GM23338 (cell line): ENCODE data around the gene PNMA6A. TPM values are rescaled to one million over a fixed set of nuclear protein-coding genes. Genes with fewer than 3 reads are reported as not detected.

ENCODE experiments used
- ATAC-seq: fragments of 200-7000 bp; cut with Tn5 transposase; 3 replicates; pipeline ENCODE4 v1.9.1; 2020
- DNase-seq: peaks from one replicate; pipeline ENCODE4 v3.0.0-alpha.2; 2015; ENCODE audit warnings: low spot score
- H2AFZ ChIP-seq: fragments of 200-600 bp; sonication (generic); 2 replicates; pipeline ENCODE4 v1.8.0; 2016; ENCODE audit warnings: antibody characterized with exemption, mild to moderate bottlenecking, moderate library complexity
- H3F3A ChIP-seq: fragments of 200-600 bp; sonication (generic); replicated peaks from 2 replicates; pipeline ENCODE4 v1.8.0; 2017; ENCODE audit warnings: antibody characterized with exemption, mixed run types, low read depth
- H3K27ac ChIP-seq: fragments of 200-600 bp; sonication (generic); 2 replicates; pipeline ENCODE4 v1.6.1; 2016; ENCODE audit warnings: low read depth
- H3K27me3 ChIP-seq: fragments of 200-600 bp; sonication (generic); 2 replicates; pipeline ENCODE4 v1.8.0; 2016; ENCODE audit warnings: mild to moderate bottlenecking, mixed run types, moderate library complexity; ENCODE audit not compliant: insufficient read depth
- H3K36me3 ChIP-seq: fragments of 200-600 bp; sonication (generic); 2 replicates; pipeline ENCODE4 v1.8.0; 2016; ENCODE audit warnings: mild to moderate bottlenecking; ENCODE audit not compliant: insufficient read depth
- H3K4me1 ChIP-seq: fragments of 200-600 bp; sonication (generic); 2 replicates; pipeline ENCODE4 v1.8.0; 2016; ENCODE audit warnings: mild to moderate bottlenecking, moderate library complexity; ENCODE audit not compliant: insufficient read depth
- H3K4me2 ChIP-seq: fragments of 200-600 bp; sonication (generic); 2 replicates; pipeline ENCODE4 v1.7.1; 2017; ENCODE audit warnings: mixed run types
- H3K4me3 ChIP-seq: fragments of 200-600 bp; sonication (generic); 2 replicates; pipeline ENCODE4 v1.6.1; 2016; ENCODE audit warnings: mixed run types
- H3K79me2 ChIP-seq: fragments of 200-600 bp; sonication (generic); replicated peaks from 2 replicates; pipeline ENCODE4 v1.8.0; 2017; ENCODE audit warnings: mild to moderate bottlenecking; ENCODE audit not compliant: insufficient read depth
- H3K9me2 ChIP-seq: fragments of 200-600 bp; sonication (generic); 2 replicates; pipeline ENCODE4 v1.8.0; 2017; ENCODE audit not compliant: insufficient read depth
- H4K20me1 ChIP-seq: fragments of 200-600 bp; sonication (generic); replicated peaks from 2 replicates; pipeline ENCODE4 v1.8.0; 2017; ENCODE audit warnings: mild to moderate bottlenecking; ENCODE audit not compliant: insufficient read depth
- H3K27ac Mint-ChIP-seq: 2 replicates; pipeline ENCODE4 v1.8.0; 2020; ENCODE audit warnings: inconsistent platforms, mild to moderate bottlenecking, moderate library complexity, mixed read lengths
- H3K27me3 Mint-ChIP-seq: 3 replicates; pipeline ENCODE4 v1.8.0; 2022; ENCODE audit warnings: low read depth, mild to moderate bottlenecking, moderate library complexity, mixed read lengths, inconsistent platforms; ENCODE audit not compliant: insufficient read depth, poor library complexity
- H3K36me3 Mint-ChIP-seq: 3 replicates; pipeline ENCODE4 v1.8.0; 2021; ENCODE audit warnings: low read depth, mild to moderate bottlenecking, inconsistent platforms, moderate library complexity, mixed read lengths
- H3K4me1 Mint-ChIP-seq: 3 replicates; pipeline ENCODE4 v1.8.0; 2020; ENCODE audit warnings: mild to moderate bottlenecking, inconsistent platforms, mixed read lengths
- H3K4me3 Mint-ChIP-seq: 3 replicates; pipeline ENCODE4 v1.8.0; 2021; ENCODE audit warnings: moderate library complexity, mild to moderate bottlenecking, inconsistent platforms, mixed read lengths
- H3K9me3 Mint-ChIP-seq: 3 replicates; pipeline ENCODE4 v1.8.0; 2020; ENCODE audit warnings: moderate library complexity, mild to moderate bottlenecking, inconsistent platforms, mixed read lengths
- CREB1 ChIP-seq: fragments of 250-450 bp; sonication (Bioruptor Pico); IDR thresholded peaks from 2 replicates; pipeline ENCODE4 v1.5.0; 2020; ENCODE audit warnings: low read depth, mild to moderate bottlenecking, moderate library complexity
- ETS1 ChIP-seq: IDR thresholded peaks from 2 replicates; pipeline ENCODE4 v1.6.1; 2016; ENCODE audit warnings: antibody characterized with exemption
- EZH2 ChIP-seq: fragments of 200-600 bp; sonication (generic); IDR thresholded peaks from one replicate; pipeline ENCODE4 v1.8.0; 2017; ENCODE audit warnings: antibody characterized with exemption, mild to moderate bottlenecking, low read depth; ENCODE audit not compliant: unreplicated experiment
- EZH2phosphoT487 ChIP-seq: fragments of 200-600 bp; sonication (generic); IDR thresholded peaks from one replicate; pipeline ENCODE4 v1.8.1; 2018; ENCODE audit warnings: antibody characterized with exemption; ENCODE audit not compliant: unreplicated experiment
- JUNB ChIP-seq: IDR thresholded peaks from one replicate; pipeline ENCODE4 v1.6.1; 2016; ENCODE audit warnings: antibody characterized with exemption; ENCODE audit not compliant: unreplicated experiment
- NANOG ChIP-seq: IDR thresholded peaks from 2 replicates; pipeline ENCODE4 v1.6.1; 2016; ENCODE audit warnings: antibody characterized with exemption, borderline replicate concordance
- POLR2AphosphoS5 ChIP-seq: IDR thresholded peaks from 2 replicates; pipeline ENCODE4 v1.6.1; 2016; ENCODE audit warnings: antibody characterized with exemption, low read depth
- REST ChIP-seq: IDR thresholded peaks from one replicate; pipeline ENCODE4 v1.6.1; 2018; ENCODE audit warnings: antibody characterized with exemption; ENCODE audit not compliant: unreplicated experiment
- STAT1 ChIP-seq: IDR thresholded peaks from one replicate; pipeline ENCODE4 v1.6.1; 2016; ENCODE audit warnings: antibody characterized with exemption; ENCODE audit not compliant: unreplicated experiment
- ZNF114 ChIP-seq: fragments of 250-450 bp; sonication (Bioruptor Pico); IDR thresholded peaks from 2 replicates; pipeline ENCODE4 v1.5.0; 2020; ENCODE audit warnings: mild to moderate bottlenecking, moderate library complexity
- ZNF331 ChIP-seq: fragments of 250-450 bp; sonication (Bioruptor Pico); IDR thresholded peaks from 2 replicates; pipeline ENCODE4 v1.5.0; 2020; ENCODE audit warnings: low read depth, mild to moderate bottlenecking, moderate library complexity
- ZNF462 ChIP-seq: fragments of 250-450 bp; sonication (Bioruptor Pico); IDR thresholded peaks from 2 replicates; pipeline ENCODE4 v1.5.0; 2020; ENCODE audit warnings: mild to moderate bottlenecking, moderate library complexity
- polyA plus RNA-seq: library from polyadenylated mRNA; unstranded; fragments of >200 nt; fragmentation: Nextera tagmentation; extraction: Ambion mirVana; gene quantifications from 2 replicates; pipeline ENCODE4 v1.2.1, GENCODE V29; 2016
- total RNA-seq: library from RNA; depleted of rRNA; stranded (reverse); fragments of >200 nt; shearing (Covaris generic); gene quantifications from 2 replicates; pipeline ENCODE4 v1.2.3, GENCODE V29; 2014
- TF ChIP-seq, protein P1 (sequence below), 2 experiments: fragments of 200-600 bp in 1 of 2; sonication (generic) in 1 of 2; conservative IDR thresholded peaks; 2 replicates each; pipeline versions ENCODE4 v1.5.1 to v1.6.1; 2016 to 2017; ENCODE audit warnings: antibody characterized with exemption in 2 of 2, low read depth in 2 of 2, mild to moderate bottlenecking in 2 of 2, moderate library complexity in 1 of 2

The PNMA6A gene
- total and polyA plus RNA-seq, 2 experiments from 2014 or later: 2.4 to 7.1 TPM

- TF ChIP-seq EZH2 (no peak), CREB1 (CRISPR knock-in tag) (no peak), POLR2AphosphoS5 (no peak), ZNF114 (CRISPR knock-in tag) (no peak), ZNF462 (CRISPR knock-in tag) (no peak), EZH2phosphoT487 (no peak), REST (no peak), ZNF331 (CRISPR knock-in tag) (no peak), ETS1 (no peak), JUNB (no peak), NANOG (no peak), STAT1 (no peak)
- TF ChIP-seq, protein P1, sequence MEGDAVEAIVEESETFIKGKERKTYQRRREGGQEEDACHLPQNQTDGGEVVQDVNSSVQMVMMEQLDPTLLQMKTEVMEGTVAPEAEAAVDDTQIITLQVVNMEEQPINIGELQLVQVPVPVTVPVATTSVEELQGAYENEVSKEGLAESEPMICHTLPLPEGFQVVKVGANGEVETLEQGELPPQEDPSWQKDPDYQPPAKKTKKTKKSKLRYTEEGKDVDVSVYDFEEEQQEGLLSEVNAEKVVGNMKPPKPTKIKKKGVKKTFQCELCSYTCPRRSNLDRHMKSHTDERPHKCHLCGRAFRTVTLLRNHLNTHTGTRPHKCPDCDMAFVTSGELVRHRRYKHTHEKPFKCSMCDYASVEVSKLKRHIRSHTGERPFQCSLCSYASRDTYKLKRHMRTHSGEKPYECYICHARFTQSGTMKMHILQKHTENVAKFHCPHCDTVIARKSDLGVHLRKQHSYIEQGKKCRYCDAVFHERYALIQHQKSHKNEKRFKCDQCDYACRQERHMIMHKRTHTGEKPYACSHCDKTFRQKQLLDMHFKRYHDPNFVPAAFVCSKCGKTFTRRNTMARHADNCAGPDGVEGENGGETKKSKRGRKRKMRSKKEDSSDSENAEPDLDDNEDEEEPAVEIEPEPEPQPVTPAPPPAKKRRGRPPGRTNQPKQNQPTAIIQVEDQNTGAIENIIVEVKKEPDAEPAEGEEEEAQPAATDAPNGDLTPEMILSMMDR (conservative IDR thresholded peaks at IDR 0.05; ENCODE audit: low read depth in 2 of 2): no peak
- no peak overlapping the region for H2AFZ ChIP-seq
- H3K27me3 Mint-ChIP-seq: peaks cover 4% of the 10 kb centered on the region
Measured at GRCh38 chrX:153029875-153030274, 42.4 kb upstream of the PNMA6A start.

More at GRCh38 chrX:153029875-153030274, 42.4 kb upstream of the PNMA6A start:
- no peaks in the 10 kb centered on the region for H3K79me2 ChIP-seq
- Mint-ChIP-seq H3K9me3 (no peaks in the 10 kb centered on the region; the same call in 2 of the 3 replicates), H3K4me3 (no peak overlapping the region), H3K27ac (no peak overlapping the region), H3K4me1 (no peaks in the 10 kb centered on the region), H3K36me3 (no peaks in the 10 kb centered on the region)
- H3K27me3 ChIP-seq: no peaks in the 10 kb centered on the region
- H3K27ac ChIP-seq: no peak overlapping the region
- H3K4me2 ChIP-seq: no peak overlapping the region
- H3K36me3 ChIP-seq: no peaks in the 10 kb centered on the region
- ATAC-seq: no peak
- H3F3A ChIP-seq: no peaks in the 10 kb centered on the region
- no peaks in the 10 kb centered on the region for H3K4me1 ChIP-seq
- H4K20me1 ChIP-seq: no peaks in the 10 kb centered on the region
- no peaks in the 10 kb centered on the region for H3K9me2 ChIP-seq
- H3K4me3 ChIP-seq: no peak overlapping the region
- no peak for DNase-seq
